ENCODE results near the gene METRNL.

The METRNL gene

GRCh38 chr17:83092186-83092585 lies 12.8 kb downstream of the METRNL start:
- no peak for DNase-seq (ENCODE audit: low spot score)

DNA sequence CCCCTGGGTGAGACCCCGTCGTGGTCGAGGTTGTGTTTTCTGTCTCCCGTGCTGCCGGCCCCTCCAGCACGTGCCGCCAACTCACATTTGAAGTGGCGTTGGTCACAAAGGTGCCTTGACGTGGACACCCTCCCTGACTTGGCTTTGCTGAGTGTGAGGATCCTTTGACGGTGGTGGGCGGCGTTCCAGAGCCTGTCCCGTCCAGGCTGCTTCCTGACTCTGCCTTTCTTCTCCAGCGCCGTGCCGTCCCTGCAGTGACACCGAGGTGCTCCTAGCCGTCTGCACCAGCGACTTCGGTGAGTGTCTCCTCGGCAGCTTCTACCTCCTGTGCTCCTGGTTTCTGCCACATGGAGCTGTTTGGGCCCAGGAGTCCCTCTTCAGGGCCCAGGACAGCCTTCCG lies 13.5 kb downstream of the METRNL start:
- no peak for DNase-seq (ENCODE audit: low spot score)

DNA sequence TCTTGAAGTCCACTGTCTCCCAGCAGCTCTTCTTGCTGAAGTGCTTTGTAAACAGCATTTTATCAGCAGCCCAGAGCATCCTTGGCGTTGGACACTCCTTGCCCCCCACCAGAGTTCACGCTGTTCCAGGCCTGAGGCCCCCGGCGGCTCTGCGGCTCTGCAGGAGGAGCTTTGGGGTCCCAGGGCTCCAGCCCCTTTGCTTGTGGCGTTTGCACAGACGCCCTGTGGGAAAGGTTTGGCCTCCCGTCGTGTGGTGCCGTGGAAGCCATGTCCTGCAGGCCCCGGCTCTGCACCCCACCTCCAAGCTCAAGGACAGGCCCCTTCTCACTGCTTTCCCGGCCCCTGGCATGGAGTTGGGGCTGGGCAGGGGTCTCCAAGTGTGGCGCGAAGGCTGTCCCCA lies 14.1 kb downstream of the METRNL start:
- DNase-seq (ENCODE audit: low spot score) = no peak

GRCh38 chr17:83094291-83094690 lies 14.9 kb downstream of the METRNL start:
- DNase-seq (ENCODE audit: low spot score) = no peak

DNA sequence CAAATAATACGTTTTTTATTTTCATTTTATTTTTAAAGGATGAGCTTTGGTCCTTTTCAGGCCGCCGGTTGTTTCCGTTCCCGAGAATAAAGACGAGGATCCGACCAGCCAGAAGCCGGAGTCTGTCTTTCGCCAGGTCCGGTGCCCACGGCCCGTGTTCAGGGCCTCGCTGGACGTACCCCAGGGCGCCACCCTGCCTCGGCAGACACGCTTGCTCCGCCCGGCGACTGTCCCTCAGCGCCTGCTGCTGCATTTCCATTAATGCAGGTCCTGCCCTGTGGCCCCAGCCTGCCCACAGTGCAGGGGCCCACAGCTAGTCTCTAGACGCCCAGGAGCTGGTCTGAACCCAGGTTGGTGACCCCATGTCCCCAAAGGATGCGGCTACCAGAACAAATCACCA lies 15.6 kb downstream of the METRNL start:
- no peak for DNase-seq (ENCODE audit: low spot score)

- DNase-seq (ENCODE audit: low spot score) = no peak
Measured at GRCh38 chr17:83096401-83097224, 17.2 kb downstream of the METRNL start.

- no peak for DNase-seq (ENCODE audit: low spot score)
Measured at GRCh38 chr17:83097831-83098230, 18.4 kb downstream of the METRNL start.

DNA sequence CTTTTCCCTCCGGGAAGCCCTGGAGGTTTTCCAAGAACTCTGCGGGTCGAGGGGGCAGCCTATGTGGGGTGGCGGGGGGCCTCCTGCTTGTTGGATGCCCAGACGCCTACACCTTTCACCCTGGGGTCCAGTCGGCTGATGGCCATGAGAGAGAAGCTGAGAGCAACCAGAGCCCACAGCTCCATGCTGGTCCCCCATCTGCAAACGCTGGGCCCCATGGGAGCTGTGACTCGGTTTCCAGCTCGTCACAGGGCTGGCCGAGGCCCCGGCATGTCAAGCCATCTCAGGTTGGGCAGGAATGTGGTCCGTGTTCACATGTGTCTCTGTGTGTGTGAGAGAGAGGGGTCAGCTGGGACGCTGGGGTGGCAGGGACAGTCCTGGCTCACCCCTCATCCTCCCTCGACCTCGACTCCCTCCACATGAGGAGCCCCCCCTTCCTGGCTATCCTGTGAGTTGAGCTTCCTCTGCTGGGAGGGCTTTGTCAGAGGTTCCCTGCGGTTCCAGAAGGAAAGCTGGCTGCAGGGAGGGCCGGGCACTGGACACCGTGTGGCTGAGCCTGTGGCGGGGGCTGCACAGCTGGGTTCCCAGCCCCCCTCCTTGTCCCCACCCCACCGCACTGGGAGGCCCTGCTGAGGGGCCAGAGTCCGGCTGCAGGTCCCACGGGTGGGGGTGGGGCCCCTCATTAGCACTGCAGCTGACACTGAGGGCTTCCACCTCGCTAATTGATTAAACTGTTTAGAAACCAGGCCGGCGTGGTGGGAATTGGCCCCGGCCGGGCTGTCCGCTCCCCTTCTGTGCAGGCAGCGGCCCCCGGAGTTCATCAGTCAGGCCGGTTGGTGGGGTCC lies 19.1 kb downstream of the METRNL start:
- no peak for DNase-seq (ENCODE audit: low spot score)

- DNase-seq (ENCODE audit: low spot score) = no peak
Measured at GRCh38 chr17:83099086-83099555, 19.7 kb downstream of the METRNL start.

DNA sequence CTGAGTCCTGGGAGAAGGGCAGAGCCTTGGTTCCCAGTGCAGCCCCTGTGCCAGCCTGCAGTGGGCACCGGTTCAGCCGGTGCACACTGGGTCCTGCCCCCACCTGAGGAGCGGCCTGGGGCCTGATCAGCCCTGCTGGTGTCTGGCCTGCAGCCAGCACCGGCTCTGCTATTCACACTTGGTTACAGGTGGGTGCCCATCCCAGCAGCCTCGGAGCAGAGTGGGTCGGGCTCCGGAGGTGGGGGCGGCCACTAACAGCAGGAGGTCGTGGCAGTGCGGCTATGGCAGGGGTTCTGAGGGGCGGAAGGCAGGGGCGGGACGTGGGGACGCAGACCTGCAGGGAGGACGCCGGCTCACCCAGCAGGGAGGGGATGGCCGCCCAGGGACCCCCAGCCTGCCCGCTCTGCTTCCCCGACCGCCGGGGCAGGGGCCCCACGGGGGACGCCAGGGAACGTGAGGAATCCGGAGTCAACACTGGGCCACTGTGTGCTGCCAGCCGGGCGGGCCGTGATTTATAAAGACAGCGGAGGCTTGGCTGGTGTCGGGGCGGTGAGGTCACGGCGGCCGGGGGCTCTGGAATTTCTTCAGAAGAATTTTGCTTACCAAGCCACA lies 20.3 kb downstream of the METRNL start:
- DNase-seq (ENCODE audit: low spot score) = no peak

DNA sequence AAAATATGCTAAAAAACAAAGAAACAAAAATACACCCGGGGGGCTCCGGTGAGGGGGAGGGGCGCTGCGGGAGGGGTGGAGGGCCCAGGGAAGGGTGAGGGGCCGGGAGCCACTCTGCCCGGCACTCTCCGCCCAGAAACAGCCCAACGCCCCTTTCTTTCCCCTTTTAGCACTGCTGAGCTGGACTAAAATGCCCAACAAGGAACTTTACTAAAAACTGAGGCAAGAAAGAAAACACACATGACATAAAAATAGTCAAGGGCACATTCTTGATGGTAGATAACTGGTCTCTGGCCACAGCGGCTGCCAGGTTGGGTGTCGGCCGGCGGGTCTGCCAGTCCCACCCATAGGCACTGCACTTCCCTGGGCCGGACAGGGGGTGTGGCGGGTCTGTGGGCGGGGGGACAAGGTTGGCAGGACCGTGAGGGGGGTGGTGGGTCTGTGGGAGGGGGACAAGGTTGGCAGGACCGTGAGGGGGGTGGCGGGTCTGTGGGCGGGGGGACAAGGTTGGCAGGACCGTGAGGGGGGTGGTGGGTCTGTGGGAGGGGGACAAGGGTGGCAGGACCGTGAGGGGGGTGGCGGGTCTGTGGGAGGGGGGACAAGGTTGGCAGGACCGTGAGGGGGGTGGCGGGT lies 20.9 kb downstream of the METRNL start:
- DNase-seq (ENCODE audit: low spot score) = no peak

DNA sequence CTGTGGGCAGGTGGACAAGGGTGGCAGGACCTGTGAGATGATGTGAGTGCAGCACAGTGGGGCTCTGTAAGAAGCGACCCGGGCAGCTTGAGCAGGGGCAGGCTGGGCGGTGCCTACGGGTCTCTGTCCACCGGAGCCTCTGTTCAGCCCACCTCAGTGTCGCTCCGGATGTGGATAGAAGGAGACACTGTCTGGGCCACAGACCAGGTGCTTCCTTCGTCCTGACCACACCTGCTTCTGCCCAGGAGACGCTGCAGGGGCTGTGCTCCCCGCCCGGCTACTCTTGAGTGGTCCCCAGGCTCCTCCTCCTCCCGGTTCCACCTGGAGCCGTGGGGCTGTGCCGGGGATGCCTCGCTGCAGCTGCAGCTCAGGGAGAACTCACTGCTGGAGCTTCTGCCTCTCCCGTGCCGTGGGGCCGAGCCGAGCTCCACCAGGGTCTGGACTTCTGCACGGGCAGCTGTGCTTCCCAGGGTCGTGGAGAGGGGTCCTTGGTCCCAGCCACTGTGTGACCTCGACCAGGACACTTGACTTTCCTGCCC lies 21.5 kb downstream of the METRNL start:
- DNase-seq (ENCODE audit: low spot score) = no peak

DNA sequence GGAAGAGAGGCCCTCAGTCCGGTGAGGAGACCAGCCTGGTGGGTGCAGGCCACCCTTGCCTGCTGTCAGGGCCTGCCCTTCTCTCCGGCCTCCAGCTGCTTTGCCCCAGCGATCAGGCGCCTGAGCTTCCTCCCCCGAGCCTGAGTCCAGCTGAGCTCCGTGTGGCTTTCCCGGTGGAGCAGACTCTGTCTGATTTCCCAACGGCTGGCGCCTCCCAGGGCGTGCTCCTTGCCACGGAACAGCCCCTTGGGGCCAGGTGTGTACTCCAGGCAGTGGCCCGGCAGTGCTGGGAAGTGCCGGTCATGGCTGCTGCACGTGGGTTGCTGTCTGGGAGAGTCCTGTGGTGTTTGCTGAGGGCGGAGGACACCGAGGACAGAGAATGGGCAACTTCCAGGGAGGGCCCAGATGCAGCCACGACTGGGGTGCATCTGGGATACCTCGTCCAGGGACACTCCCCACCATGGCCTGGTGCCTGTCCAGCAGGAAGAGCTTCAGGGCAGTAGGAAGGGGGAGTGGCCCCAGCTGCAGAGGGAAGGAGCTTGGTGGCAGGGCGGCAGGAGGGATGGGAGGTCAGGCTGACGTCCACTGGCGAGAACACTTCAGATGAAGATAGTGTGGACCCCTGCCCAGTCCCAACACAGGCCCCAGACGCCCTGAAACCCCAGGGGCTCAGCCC lies 22.5 kb downstream of the METRNL start:
- DNase-seq (ENCODE audit: low spot score) = no peak

DNA sequence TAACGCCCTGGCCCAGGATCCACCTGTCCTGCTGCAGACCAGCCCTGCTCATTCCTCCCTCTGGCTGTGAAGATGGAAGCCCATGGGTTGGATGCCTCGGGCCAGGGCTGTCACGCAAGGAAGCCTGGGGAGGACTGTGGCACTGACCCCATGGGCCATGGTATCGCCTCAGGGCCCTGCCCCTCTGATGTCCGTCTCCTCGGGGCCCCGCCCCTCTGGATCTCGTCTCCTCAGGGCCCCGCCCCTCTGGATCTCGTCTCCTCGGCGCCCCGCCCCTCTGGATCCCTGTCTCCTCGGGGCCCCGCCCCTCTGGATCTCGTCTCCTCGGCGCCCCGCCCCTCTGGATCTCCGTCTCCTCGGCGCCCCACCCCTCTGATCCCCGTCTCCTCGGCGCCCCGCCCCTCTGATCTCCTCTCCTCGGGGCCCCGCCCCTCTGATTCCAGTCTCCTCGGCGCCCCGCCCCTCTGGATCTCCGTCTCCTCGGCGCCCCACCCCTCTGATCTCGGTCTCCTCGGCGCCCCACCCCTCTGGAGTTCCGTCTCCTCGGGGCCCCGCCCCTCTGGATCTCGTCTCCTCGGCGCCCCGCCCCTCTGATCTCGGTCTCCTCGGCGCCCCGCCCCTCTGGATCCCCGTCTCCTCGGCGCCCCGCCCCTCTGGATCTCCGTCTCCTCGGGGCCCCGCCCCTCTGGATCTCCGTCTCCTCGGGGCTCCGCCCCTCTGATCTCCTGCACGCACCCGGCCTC lies 24.0 kb downstream of the METRNL start:
- no peak for DNase-seq (ENCODE audit: low spot score)

DNA sequence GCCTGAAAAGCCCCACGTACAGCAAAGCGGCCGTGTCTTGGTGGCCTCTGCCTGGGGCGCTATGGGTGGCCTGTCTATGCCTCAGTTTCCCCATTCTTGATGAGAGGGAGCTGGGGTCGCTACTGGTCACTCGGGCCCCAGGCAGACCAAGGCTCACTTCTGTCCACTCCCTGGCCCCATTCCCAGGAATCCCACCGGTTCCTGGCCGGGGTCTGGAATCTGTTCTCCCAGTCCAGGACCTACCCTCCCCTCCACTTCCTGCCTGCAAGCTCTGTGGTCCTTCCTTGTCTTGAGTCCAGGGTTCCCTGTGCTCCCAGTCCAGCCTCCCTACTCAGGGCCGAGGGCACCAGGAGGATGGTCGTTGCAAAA lies 24.5 kb downstream of the METRNL start:
- DNase-seq (ENCODE audit: low spot score) = no peak

DNA sequence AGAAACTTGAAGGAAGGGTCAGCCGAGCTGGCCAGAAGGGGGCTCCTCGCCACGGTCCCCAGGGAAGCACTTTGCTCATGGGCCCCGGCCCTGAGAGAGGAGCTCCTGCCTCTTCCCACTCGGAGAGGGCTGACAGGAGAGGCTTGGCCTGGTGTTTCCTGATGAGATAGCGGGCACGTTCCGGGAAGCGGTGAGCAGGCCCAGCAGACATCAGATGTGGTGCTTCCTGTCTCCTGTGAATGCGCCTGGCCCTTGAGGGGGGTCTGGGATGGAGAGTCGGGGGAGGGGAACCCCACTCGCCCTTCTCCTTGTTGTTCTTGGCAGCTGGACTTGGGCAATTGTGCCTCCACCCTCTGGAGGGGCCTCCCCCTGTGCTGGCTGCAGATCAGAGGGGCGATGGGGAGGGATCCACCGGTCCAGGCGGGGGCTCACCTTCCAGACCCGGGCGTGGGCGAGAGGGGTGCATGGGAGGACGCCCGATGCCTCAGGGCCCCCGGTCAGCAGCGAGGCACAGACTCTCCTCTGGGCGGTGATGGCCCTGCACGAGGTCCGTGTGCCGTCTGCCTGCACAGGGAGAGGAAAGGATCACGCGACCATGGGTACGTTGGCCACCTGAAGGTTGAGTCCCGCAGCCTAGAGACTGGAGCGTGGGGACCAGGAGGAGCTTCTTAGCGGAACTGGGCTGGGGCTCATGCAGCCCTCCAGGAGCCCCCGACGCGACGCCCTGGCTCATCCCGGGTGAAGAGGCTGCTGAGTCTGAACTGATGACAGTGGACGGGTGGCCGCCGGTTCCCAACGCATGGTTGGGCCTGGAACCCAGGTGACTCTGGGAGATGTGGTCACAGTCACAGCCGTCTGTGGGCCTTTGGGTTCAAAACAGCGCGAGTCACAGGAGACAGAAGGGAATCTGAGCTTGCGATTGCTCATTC lies 25.4 kb downstream of the METRNL start:
- no peak for DNase-seq (ENCODE audit: low spot score)

GRCh38 chr17:83105512-83105911 lies 26.1 kb downstream of the METRNL start:
- no peak for DNase-seq (ENCODE audit: low spot score)

GRCh38 chr17:83106056-83106588 lies 26.7 kb downstream of the METRNL start:
- no peak for DNase-seq (ENCODE audit: low spot score)

- DNase-seq (ENCODE audit: low spot score) = no peak
Measured at GRCh38 chr17:83106913-83107655, 27.7 kb downstream of the METRNL start.

Data from cerebellar cortex (tissue), 1 donor.